Bronchial epithelial cell (primary cell): ENCODE results near the gene TLCD3A. TPM values are rescaled to one million over a fixed set of nuclear protein-coding genes. Genes with fewer than 3 reads are reported as not detected.

Source experiments
- DNase-seq: peaks from one replicate; pipeline ENCODE4 v3.0.0-alpha.2; 2010; ENCODE audit warnings: low read depth
- FAIRE-seq: peaks from 2 replicates; lab custom pipeline; 2011; peaks lifted over from hg19 to GRCh38; lab: Jason Lieb, UNC
- H3K27me3 ChIP-seq: 2 replicates; pipeline ENCODE4 v1.5.1; 2011; ENCODE audit warnings: low read length; ENCODE audit not compliant: control insufficient read depth, insufficient read depth
- H3K36me3 ChIP-seq: 2 replicates; pipeline ENCODE4 v1.5.1; 2011; ENCODE audit warnings: low read length; ENCODE audit not compliant: control insufficient read depth, insufficient read depth
- H3K4me3 ChIP-seq: 2 replicates; pipeline ENCODE4 v1.5.1; 2011; ENCODE audit warnings: mild to moderate bottlenecking, low read depth, low read length, control low read depth
- total RNA-seq: library from RNA; depleted of rRNA; stranded (reverse); fragments of >200 nt; gene quantifications from 2 replicates; pipeline ENCODE4 v1.2.1, GENCODE V29; 2014
- TF ChIP-seq, protein P1 (sequence below): IDR thresholded peaks from 2 replicates; pipeline ENCODE4 v1.5.1; 2011; ENCODE audit warnings: mild to moderate bottlenecking, moderate library complexity, low read length, control low read depth, inconsistent platforms; ENCODE audit not compliant: insufficient read depth, severe bottlenecking

TLCD3A gene
- 24.3 and 47.7 TPM in 2 replicates for total RNA-seq

DNA sequence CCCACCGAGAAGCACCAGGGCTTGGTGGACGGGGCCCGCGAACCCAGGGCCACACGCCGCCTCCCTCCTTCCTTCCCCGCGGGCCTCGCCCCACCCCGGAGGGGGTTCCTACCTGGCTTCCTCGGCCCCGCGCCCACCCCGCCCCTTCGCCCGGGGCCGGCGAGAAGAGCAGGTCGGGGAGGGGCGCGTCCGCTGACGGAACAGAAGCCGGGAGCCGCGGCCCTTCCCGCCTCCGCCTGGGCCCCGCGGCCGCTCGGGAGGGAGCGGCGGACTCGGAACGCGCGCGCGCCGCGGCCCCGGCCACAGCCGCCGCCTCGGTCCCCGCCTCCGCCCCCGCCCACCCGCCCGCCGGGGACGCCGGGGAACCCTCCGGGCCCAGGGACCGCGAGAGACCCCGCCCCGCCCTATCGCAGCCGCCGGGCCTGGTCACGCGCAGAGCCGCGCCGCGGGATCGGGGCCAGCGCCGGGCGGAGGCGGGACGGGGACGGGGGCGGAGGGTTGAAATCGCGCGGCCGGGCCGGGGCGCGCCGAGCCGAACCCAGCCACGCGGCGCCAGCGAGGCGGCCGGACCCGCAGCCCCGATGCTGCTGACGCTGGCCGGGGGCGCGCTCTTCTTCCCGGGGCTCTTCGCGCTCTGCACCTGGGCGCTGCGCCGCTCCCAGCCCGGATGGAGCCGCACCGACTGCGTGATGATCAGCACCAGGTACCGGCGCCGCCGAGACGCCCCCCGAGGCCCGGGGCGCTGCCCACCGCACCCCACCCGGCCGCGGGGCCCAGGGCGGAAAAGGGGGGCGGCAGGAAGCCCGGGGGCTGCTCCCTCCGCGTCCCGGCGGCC, at the start of gene TLCD3A:
TLCD3A (plus strand) TSS at position 530 of the 835 bp plus-strand sequence; CDS start at position 582, 52 bp downstream.
- TF ChIP-seq, protein P1, sequence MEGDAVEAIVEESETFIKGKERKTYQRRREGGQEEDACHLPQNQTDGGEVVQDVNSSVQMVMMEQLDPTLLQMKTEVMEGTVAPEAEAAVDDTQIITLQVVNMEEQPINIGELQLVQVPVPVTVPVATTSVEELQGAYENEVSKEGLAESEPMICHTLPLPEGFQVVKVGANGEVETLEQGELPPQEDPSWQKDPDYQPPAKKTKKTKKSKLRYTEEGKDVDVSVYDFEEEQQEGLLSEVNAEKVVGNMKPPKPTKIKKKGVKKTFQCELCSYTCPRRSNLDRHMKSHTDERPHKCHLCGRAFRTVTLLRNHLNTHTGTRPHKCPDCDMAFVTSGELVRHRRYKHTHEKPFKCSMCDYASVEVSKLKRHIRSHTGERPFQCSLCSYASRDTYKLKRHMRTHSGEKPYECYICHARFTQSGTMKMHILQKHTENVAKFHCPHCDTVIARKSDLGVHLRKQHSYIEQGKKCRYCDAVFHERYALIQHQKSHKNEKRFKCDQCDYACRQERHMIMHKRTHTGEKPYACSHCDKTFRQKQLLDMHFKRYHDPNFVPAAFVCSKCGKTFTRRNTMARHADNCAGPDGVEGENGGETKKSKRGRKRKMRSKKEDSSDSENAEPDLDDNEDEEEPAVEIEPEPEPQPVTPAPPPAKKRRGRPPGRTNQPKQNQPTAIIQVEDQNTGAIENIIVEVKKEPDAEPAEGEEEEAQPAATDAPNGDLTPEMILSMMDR, result no peak
- H3K27me3 ChIP-seq, result no peaks in the 10 kb centered on the region
- DNase-seq, result peak; percentile 31
- FAIRE-seq, result no peak
- peaks cover 4% of the 10 kb centered on the region for H3K36me3 ChIP-seq
- peak within 1 kb of the TSS; percentile 72 for H3K4me3 ChIP-seq

DNA sequence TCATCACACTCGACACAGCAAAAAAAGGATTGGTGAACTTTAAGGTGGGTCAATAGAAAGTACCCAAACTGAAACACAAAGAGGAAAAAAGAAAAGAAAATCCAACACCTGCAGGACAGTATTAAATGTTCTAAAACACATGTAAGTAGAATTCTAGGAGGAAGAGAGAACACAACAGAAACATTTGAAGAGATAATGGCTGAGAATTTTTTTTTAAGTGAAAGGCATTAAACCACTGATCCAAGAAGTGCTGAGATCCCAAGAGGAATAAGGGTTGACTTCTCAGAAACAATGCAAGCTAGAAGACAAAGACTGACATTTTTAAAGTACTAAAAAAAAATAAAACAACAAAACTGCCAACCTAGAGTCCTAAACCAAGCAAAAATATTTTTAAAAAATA, 49.4 kb upstream of the TLCD3A start:
- FAIRE-seq (no peak), DNase-seq (no peak)
- Histone ChIP-seq H3K4me3 (no peak overlapping the region), H3K27me3 (no peaks in the 10 kb centered on the region), H3K36me3 (peaks cover 4% of the 10 kb centered on the region)
- TF ChIP-seq, protein P1, result no peak

DNA sequence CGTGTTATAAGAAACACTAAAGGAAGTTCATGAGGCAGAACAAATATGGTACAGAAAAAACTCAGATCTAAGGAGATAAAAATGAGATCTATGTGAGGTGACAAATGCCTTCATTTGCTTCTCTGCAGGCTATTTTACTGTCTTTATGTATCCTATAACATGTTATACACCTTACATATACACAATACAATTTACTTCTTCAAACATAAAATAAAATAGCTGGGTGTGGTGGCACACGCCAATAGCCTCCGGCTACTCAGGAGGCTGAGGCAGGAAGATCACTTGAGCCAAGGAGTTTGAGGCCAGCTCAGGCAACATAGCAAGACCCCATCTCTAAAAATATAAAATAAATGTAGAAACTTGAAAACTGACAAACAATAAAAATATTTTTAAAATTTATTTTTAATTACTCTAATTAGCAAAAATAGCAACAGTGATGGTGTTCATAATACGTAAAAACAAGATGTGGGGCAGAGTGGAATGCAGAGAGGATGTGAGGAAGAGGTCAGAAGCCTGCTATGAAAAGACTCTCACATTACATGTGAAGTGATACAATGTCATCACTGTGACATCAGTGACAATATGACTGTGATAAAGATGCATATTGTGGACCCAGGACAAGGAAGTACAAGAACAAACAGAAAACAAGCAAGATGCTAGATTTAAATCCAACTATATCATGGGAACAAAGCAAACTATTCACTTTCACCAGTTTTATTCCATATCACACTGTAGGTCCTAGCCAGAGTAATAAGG, 48.7 kb upstream of the TLCD3A start:
- H3K27me3 ChIP-seq, result no peaks in the 10 kb centered on the region
- DNase-seq, result no peak
- no peak overlapping the region for H3K4me3 ChIP-seq
- peaks cover 5% of the 10 kb centered on the region for H3K36me3 ChIP-seq
- TF ChIP-seq, protein P1, result no peak
- no peak for FAIRE-seq

DNA sequence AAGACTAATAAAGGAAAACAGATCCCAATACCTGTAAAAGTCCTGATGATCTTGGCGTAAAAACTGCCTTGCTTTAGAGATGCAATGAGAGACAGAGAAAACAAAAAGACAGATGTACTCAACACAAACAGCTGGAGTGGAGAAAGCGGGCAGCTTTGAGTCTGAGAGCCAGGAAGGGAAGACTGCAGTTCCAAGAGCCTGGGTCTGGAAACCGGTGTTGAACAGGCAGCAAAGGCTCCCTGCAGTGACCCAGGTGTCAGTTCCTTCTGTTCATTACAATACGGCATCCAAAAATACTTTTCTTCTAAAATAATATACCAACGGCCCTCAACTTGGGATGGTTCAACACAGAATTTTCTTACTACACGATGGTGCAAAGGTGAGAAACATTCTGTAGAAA, 47.4 kb upstream of the TLCD3A start:
- TF ChIP-seq, protein P1, result no peak
- H3K36me3 ChIP-seq, result peaks cover 7% of the 10 kb centered on the region
- no peak for DNase-seq
- no peak overlapping the region for H3K4me3 ChIP-seq
- no peak for FAIRE-seq
- no peaks in the 10 kb centered on the region for H3K27me3 ChIP-seq

DNA sequence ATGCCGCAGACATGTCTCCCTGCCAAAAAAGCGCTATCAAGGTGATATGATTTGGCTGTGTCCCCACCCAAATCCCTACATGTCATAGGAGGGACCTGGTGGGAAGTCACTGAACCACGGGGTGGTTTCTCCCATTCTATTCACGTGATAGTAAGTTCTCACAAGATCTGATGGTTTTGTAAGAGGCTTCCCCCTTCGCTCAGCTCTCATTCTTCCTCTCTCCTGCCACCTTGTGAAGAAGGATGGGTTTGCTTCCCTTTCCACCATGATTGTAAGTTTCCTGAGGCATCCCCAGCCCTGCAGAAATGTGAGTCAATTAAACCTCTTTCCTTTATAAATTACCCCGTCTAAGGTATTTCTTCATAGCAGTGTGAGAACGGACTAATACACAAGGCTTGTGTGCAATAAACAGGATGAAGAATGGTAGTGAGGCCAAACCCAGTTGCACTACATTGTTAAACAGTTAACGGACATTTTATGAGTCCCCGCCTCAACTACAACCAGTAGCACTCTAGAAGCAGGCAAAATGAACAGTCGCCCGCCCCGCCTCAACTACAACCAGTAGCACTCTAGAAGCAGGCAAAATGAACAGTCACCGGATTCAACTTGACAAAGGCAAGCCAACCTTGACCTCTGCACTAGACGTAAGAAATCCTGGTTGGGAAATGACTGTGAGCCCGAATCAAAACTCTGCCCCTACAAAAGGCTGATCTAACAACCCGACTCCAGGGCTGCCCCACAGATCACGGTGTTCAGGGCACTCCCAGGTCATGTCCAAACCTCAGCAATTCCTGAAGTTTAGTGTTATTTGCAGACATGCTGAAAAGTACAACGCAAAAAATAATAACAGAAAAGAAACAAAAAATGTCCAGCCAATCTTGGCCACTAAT, 44.1 kb upstream of the TLCD3A start:
- H3K36me3 ChIP-seq, result peaks cover 14% of the 10 kb centered on the region
- FAIRE-seq (peak; percentile 13), DNase-seq (no peak)
- TF ChIP-seq, protein P1, result no peak
- H3K27me3 ChIP-seq, result no peaks in the 10 kb centered on the region
- H3K4me3 ChIP-seq, result no peak overlapping the region
